Thymus (tissue), 11 donors: ENCODE results near the gene DUSP15. TPM values are rescaled to one million over a fixed set of nuclear protein-coding genes. Genes with fewer than 3 reads are reported as not detected.

Experiments used
- DNase-seq, 9 donors: peaks; one replicate each; pipeline ENCODE4 v3.0.0-alpha.2; 2013; ENCODE audit warnings: low spot score in 9 of 9, low read depth in 6 of 9, missing footprints in 1 of 9
- H3K27ac ChIP-seq, 2 donors: one replicate each; pipeline ENCODE4 v1.5.1; 2013; ENCODE audit warnings: control low read depth in 1 of 2, low read depth in 1 of 2, low read length in 1 of 2, mild to moderate bottlenecking in 1 of 2, moderate library complexity in 1 of 2
- H3K27me3 ChIP-seq, 2 donors: one replicate each; pipeline ENCODE4 v1.5.1; 2013; ENCODE audit warnings: low read length in 1 of 2; ENCODE audit not compliant: control insufficient read depth in 2 of 2, insufficient read depth in 1 of 2
- H3K36me3 ChIP-seq, 2 donors: one replicate each; pipeline ENCODE4 v1.5.1; 2013; ENCODE audit warnings: low read length in 1 of 2, mild to moderate bottlenecking in 1 of 2, moderate library complexity in 1 of 2; ENCODE audit not compliant: control insufficient read depth in 2 of 2, insufficient read depth in 2 of 2
- H3K4me1 ChIP-seq, 2 donors: one replicate each; pipeline ENCODE4 v1.5.1; 2013; ENCODE audit warnings: low read length in 2 of 2; ENCODE audit not compliant: control insufficient read depth in 2 of 2, insufficient read depth in 2 of 2
- H3K4me3 ChIP-seq, 2 donors: one replicate each; pipeline ENCODE4 v1.5.1; 2013; ENCODE audit warnings: low read length in 2 of 2, control low read depth in 1 of 2, mild to moderate bottlenecking in 1 of 2
- H3K9me3 ChIP-seq, 2 donors: one replicate each; pipeline ENCODE4 v1.5.1; 2013; ENCODE audit warnings: low read length in 1 of 2, mild to moderate bottlenecking in 1 of 2; ENCODE audit not compliant: control insufficient read depth in 2 of 2, insufficient read depth in 1 of 2
- WGBS: extraction: QIAGEN DNeasy Blood & Tissue Kit; methylation state at CpG from one replicate; pipeline ENCODE4 v1.1.7; 2013; 5-methylcytosine and 5-hydroxymethylcytosine counted together
- polyA plus RNA-seq: library from polyadenylated mRNA; stranded (reverse); fragments of 200-250 nt; gene quantifications from one replicate; pipeline ENCODE4 v1.2.3, GENCODE V29; 2013
- total RNA-seq: library from RNA; stranded (reverse); fragments of 120-200 nt; gene quantifications from one replicate; pipeline ENCODE4 v1.2.4, GENCODE V29; 2013
- donor health status: healthy.

The DUSP15 gene
- total and polyA plus RNA-seq, 2 donors = 0.76 to 1.6 TPM

DNA sequence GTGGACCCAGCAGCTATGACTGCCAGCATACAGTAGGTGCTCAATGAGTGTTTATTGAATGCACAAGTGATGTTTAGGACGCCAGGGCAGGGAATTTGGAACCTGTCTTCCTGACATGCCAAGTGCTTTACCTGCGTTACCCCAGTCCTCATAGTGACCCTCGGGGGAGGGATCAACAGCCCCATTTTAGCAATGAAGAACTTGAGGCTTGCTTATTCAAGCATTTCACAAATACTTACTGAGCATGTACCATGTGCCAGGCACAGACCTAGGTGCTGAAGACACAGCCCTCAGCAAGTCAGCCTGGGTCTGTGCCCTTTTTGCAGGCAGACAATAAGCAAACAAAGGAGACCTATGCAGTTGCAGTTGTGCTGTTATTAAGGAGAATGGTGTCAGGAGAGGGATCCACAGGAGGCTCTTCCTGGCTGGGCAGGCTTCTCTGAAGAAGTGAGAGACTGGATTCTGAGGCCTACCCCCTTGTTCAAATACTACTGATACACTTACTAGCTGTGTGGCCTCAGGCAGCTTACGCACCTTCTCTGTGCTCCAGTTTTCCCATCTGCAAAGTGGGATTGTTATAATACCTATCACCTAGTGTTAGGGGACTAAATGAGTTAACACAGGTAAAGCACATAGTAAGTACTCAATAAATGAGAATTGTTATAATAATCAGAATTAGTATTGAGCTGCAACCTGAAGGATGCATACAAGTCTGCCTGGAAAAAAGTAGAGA lies 39.9 kb upstream of the DUSP15 start:
- no peak for DNase-seq
- no peaks in the 10 kb centered on the region for H3K4me1 ChIP-seq
- H3K4me3 ChIP-seq = no peak overlapping the region
- H3K27ac ChIP-seq = no peak overlapping the region
- 94% methylated on average over 4 of the region's 4 CpGs for WGBS
- no peaks in the 10 kb centered on the region for H3K27me3 ChIP-seq
- no peaks in the 10 kb centered on the region for H3K9me3 ChIP-seq
- H3K36me3 ChIP-seq = no peaks in the 10 kb centered on the region

DNA sequence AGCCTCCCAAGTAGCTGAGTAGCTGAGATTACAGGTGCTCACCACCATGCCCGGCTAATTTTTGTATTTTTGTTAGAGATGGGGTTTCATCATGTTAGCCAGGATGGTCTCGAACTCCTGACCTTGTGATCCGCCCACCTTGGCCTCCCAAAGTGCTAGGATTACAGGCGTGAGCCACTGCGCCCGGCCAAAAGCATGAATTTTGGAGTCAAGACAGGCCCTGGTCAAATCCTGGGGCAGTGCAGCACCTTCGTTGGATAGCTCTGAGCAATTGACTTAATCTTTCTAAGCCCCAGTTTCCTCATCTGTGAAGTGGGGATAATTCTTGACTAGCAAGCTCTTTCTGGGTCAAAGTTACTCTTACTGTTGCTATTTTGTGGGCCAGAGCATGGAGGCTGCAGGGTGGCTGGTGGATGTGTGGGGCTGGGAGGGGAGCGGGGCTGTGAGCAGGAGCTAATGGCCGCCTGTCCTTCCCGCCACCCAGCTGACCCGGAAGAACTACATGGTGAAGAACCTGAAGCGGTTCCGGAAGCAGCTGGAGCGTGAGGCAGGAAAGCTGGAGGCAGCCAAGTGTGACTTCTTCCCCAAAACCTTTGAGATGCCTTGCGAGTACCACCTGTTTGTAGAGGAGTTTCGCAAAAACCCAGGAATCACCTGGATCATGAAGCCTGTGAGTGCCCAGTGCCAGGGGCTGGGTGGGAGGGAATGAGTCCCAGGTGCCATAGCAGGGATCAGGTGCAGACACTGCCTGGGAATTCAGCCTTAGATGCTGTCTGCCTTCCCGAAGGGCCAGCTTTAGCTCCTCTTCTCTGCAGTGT lies 39.1 kb upstream of the DUSP15 start:
- no peak for DNase-seq
- H3K36me3 ChIP-seq = no peaks in the 10 kb centered on the region
- H3K27ac ChIP-seq = no peak overlapping the region
- no peaks in the 10 kb centered on the region for H3K9me3 ChIP-seq
- WGBS = 97% methylated on average over 17 of the region's 17 CpGs
- no peaks in the 10 kb centered on the region for H3K4me1 ChIP-seq
- H3K4me3 ChIP-seq = no peak overlapping the region
- H3K27me3 ChIP-seq = no peaks in the 10 kb centered on the region

DNA sequence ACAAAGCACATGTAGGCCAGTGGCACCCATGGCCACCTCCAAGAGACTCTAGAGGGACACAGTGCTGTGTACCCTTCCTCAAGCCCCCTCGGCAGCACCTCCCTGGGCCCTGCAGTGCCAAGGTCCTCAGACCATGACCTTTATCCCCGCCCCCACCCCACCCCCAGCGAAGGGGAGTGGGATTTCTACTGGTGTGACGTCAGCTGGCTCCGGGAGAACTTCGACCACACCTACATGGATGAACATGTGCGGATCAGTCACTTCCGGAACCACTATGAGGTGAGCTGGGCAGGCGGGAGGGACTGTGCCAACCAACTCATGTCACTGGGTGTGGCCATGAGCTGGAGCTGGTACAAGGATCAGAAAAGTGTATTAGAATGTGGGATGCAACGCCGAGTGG lies 38.1 kb upstream of the DUSP15 start:
- DNase-seq = no peak
- no peak overlapping the region for H3K27ac ChIP-seq
- H3K4me1 ChIP-seq = no peaks in the 10 kb centered on the region
- H3K36me3 ChIP-seq = no peaks in the 10 kb centered on the region
- no peak overlapping the region for H3K4me3 ChIP-seq
- WGBS = 95% methylated on average over 11 of the region's 11 CpGs
- no peaks in the 10 kb centered on the region for H3K27me3 ChIP-seq
- H3K9me3 ChIP-seq = no peaks in the 10 kb centered on the region

DNA sequence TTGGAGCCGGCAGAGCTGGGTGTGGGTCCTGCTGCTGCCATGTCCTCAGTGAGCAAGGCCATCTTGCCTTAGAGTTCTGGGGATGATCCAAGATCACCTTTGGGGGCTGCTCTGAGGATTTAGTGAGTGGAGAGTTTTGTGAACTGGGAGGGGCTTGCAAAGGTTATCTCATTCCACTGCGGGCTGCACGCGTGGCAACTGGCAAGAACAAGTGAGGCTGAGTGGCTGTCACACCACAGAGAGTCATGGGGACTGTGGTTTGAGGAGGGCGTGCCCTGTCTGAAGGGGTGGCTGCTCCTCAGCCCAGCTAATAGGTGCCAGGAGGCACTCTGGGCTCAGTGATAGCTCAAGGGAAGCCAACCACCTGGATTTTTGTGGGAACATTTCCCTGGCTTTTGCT lies 37.7 kb upstream of the DUSP15 start:
- Histone ChIP-seq H3K27ac (no peak overlapping the region), H3K4me1 (no peaks in the 10 kb centered on the region), H3K4me3 (no peak overlapping the region), H3K36me3 (no peaks in the 10 kb centered on the region), H3K27me3 (no peaks in the 10 kb centered on the region), H3K9me3 (no peaks in the 10 kb centered on the region)
- DNase-seq = no peak
- WGBS = 85% methylated on average over 5 of the region's 5 CpGs

DNA sequence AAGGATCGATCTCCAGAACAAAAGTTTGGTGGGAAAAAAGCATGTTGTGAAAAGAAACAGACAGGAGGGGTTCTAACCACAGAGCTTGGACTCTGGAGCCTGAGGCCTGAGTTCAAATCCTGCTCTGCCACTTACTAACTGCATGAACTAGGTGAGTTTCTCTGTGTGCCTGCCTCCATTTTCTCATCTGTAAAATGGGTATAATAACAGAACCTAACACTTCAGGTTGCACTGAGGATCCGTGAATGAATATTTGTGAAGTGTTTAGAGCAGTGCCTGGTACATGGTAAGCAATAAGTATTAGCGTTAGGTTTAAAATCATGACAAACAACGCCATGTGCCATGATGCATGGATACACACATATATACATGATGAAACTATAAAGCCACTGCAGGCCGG lies 36.7 kb upstream of the DUSP15 start:
- Histone ChIP-seq H3K4me1 (no peaks in the 10 kb centered on the region), H3K9me3 (no peaks in the 10 kb centered on the region), H3K27me3 (no peaks in the 10 kb centered on the region), H3K4me3 (no peak overlapping the region), H3K36me3 (no peaks in the 10 kb centered on the region), H3K27ac (no peak overlapping the region)
- WGBS = 97% methylated on average over 5 of the region's 5 CpGs
- DNase-seq = no peak

DNA sequence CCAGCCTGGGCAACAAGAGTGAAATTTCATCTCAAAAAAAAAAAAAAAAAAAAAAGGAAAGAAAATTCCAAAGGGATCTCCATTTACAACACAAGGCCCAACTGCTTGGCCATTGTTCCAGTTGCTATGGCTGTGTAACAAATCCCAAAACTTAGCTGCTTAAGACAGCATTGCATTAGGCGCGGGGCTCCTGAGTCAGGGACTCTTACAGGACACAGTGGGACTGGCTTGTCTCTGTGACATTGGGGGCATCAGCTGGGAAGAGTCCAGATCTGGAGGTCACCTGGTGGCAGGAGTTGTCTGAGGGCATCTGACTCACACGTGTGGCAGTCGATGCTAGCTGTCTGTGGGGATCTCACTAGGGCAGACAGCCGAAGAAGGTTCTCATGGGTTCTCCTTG lies 35.7 kb upstream of the DUSP15 start:
- no peaks in the 10 kb centered on the region for H3K4me1 ChIP-seq
- no peak overlapping the region for H3K4me3 ChIP-seq
- no peaks in the 10 kb centered on the region for H3K27me3 ChIP-seq
- no peak overlapping the region for H3K27ac ChIP-seq
- H3K36me3 ChIP-seq = no peaks in the 10 kb centered on the region
- no peak for DNase-seq
- H3K9me3 ChIP-seq = no peaks in the 10 kb centered on the region
- 86% methylated on average over 5 of the region's 5 CpGs for WGBS

DNA sequence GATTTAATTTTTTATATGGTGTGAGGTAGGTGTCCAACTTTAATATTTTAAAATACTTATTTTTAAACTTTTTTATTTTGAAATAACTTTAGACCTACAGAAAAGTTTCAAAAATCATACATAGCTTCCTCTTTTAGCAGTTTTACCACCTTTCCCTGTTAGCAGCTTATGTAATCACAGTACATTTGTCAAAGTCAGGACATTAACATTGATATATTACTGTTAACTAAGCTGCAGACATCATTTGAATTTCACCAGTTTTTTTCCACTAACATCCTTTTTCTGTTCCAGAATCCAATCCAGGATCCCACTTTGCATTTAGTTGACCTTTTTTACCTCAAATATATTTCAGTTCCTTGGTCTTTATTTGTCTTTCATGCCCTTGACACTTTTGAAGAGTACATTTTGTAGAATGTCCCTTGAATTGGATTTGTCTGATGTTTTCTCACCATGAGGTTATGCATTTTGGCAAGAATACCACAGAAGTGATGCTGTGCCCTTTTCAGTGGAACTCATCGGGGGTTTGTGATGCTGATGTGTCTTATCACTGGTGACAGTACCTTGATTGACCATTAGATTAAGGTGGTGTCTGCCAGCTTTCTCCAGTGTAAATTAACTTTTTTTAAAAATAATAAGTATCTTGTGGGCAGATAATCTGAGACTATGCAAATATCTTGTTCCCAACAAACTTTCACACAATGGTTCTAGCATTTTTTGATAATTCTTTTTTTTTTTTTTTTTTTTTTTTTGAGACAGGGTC lies 33.5 kb upstream of the DUSP15 start:
- Histone ChIP-seq H3K4me1 (no peaks in the 10 kb centered on the region), H3K27ac (no peak overlapping the region), H3K4me3 (no peak overlapping the region), H3K36me3 (no peaks in the 10 kb centered on the region), H3K9me3 (no peaks in the 10 kb centered on the region), H3K27me3 (no peaks in the 10 kb centered on the region)
- WGBS = 47% methylated on average over 1 of the region's 1 CpG
- no peak for DNase-seq

DNA sequence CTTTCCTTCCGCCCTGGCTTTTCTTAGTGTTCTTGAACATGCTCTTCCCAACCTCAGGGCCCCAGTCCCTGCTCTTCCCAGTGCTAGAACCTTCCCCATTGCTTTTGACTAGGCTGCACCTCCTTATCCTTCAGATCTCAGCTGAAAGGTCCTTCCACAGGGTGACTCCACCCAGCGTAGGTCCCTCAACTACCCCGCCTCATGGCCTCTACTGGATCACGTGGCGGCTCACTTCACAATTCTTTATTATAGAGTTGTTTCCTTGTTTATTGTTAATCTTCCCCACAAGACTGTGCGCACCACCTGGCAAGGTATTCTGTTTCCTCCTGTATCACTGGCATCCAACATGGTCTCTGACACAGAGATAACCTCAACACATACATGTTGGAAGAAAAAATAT lies 31.3 kb upstream of the DUSP15 start:
- H3K9me3 ChIP-seq = no peaks in the 10 kb centered on the region

DNA sequence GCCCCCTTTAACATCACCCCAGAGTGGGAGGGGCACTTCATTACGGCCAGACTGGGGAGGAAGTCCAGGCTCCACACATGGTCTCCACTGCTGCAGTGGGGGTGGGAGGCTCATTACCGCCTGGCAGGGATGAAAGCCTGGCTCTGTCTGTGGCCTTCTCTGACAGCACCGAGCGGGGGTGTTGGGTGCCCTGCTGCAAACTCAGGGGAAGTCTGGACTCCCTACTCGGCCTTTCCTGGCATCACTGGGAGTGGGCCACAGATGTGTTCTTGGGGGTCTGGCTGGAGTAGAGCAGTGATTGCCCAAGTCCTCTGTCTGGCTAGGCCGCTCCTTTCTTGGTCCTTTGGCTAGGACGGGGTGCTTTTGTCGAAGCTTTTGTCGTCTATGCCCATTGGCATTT lies 27.2 kb upstream of the DUSP15 start:
- Histone ChIP-seq H3K27me3 (no peaks in the 10 kb centered on the region), H3K36me3 (no peaks in the 10 kb centered on the region), H3K9me3 (no peaks in the 10 kb centered on the region), H3K4me1 (no peaks in the 10 kb centered on the region), H3K27ac (no peak overlapping the region), H3K4me3 (no peak overlapping the region)
- no peak for DNase-seq
- WGBS = 95% methylated on average over 9 of the region's 9 CpGs

More for the DNA sequence above, 31.3 kb upstream of the DUSP15 start:
- no peak overlapping the region for H3K27ac ChIP-seq
- H3K27me3 ChIP-seq = no peaks in the 10 kb centered on the region
- no peak overlapping the region for H3K4me3 ChIP-seq
- WGBS = 99% methylated on average over 6 of the region's 6 CpGs
- no peak for DNase-seq
- H3K36me3 ChIP-seq = no peaks in the 10 kb centered on the region
- no peaks in the 10 kb centered on the region for H3K4me1 ChIP-seq
